ENCODE data around the gene STXBP4.

The STXBP4 gene

GRCh38 chr17:54972406-54973138 is 4.0 kb downstream of the STXBP4 start:
- no peak for DNase-seq

- no peak for DNase-seq
Observed at GRCh38 chr17:54974759-54975158, 6.2 kb downstream of the STXBP4 start.

- no peak for DNase-seq
Observed at GRCh38 chr17:54976316-54976715, 7.8 kb downstream of the STXBP4 start.

GRCh38 chr17:54977744-54978143 is 9.2 kb downstream of the STXBP4 start:
- no peak for DNase-seq

GRCh38 chr17:54979657-54980056 is 11.1 kb downstream of the STXBP4 start:
- DNase-seq: no peak

GRCh38 chr17:54980375-54980774 is 11.8 kb downstream of the STXBP4 start:
- DNase-seq: no peak

- DNase-seq: no peak
Observed at GRCh38 chr17:54982399-54982798, 13.8 kb downstream of the STXBP4 start.

GRCh38 chr17:54983260-54983659 is 14.7 kb downstream of the STXBP4 start:
- no peak for DNase-seq

GRCh38 chr17:54985476-54985875 is 16.9 kb downstream of the STXBP4 start:
- DNase-seq: no peak

- DNase-seq: no peak
Observed at GRCh38 chr17:54990118-54990517, 21.6 kb downstream of the STXBP4 start.

- no peak for DNase-seq
Observed at GRCh38 chr17:54991567-54991966, 23.0 kb downstream of the STXBP4 start.

GRCh38 chr17:54992797-54993639 is 24.5 kb downstream of the STXBP4 start:
- no peak for DNase-seq

GRCh38 chr17:54996441-54996840 is 27.9 kb downstream of the STXBP4 start:
- no peak for DNase-seq

- no peak for DNase-seq
Observed at GRCh38 chr17:55002458-55002857, 33.9 kb downstream of the STXBP4 start.

- no peak for DNase-seq
Observed at GRCh38 chr17:55004484-55004883, 35.9 kb downstream of the STXBP4 start.

GRCh38 chr17:55005520-55005919 is 37.0 kb downstream of the STXBP4 start:
- DNase-seq: no peak

GRCh38 chr17:55023626-55024025 is 55.1 kb downstream of the STXBP4 start:
- no peak for DNase-seq

GRCh38 chr17:55037828-55038227 is 69.3 kb downstream of the STXBP4 start:
- DNase-seq: no peak

- no peak for DNase-seq
Observed at GRCh38 chr17:55038291-55038690, 69.7 kb downstream of the STXBP4 start.

GRCh38 chr17:55040611-55041010 is 72.0 kb downstream of the STXBP4 start:
- DNase-seq: no peak

- DNase-seq: no peak
Observed at GRCh38 chr17:55053855-55054254, 85.3 kb downstream of the STXBP4 start.

GRCh38 chr17:55054429-55054828 is 85.9 kb downstream of the STXBP4 start:
- no peak for DNase-seq

GRCh38 chr17:55056526-55056925 is 88.0 kb downstream of the STXBP4 start:
- no peak for DNase-seq

GRCh38 chr17:55057184-55057583 is 88.6 kb downstream of the STXBP4 start:
- no peak for DNase-seq

Data from activated T-cell treated with anti-CD3 and anti-CD28 coated beads for 4 hours (primary cell).